Epithelial cell of alveolus of lung (primary cell): ENCODE measurements around the gene ZNF81. TPM values are rescaled to one million over a fixed set of nuclear protein-coding genes. Genes with fewer than 3 reads are reported as not detected.

Experiments used
- total RNA-seq: library from RNA; depleted of rRNA; stranded (reverse); fragments of >200 nt; gene quantifications from 2 replicates; pipeline ENCODE4 v1.2.1, GENCODE V29; 2015

ZNF81 gene
- 4.0 and 5.0 TPM in 2 replicates for total RNA-seq

GRCh38 chrX:47836164-47837072 lies at the start of gene ZNF81:
Gene ZNF81, plus strand, starts transcription at chrX:47836902. Its CDS starts 9,366 bp downstream, at chrX:47846268.

Other genes with a start within 250 kb of the ZNF81 start
- 0.80 and 3.5 TPM in 2 replicates for gene SYN1, start 217.0 kb upstream of the ZNF81 start, total RNA-seq
- gene CFP, start 207.0 kb upstream of the ZNF81 start, total RNA-seq = 0.39 and 0.56 TPM in 2 replicates
- 41.1 and 55.3 TPM in 2 replicates for gene ELK1, start 186.3 kb upstream of the ZNF81 start, total RNA-seq
- 103 and 164 TPM in 2 replicates for gene UXT, start 177.7 kb upstream of the ZNF81 start, total RNA-seq
- 1.6 and 4.8 TPM in 2 replicates for gene ZNF182, start 167.1 kb downstream of the ZNF81 start, total RNA-seq
- not detected in 2 replicates for gene SPACA5, start 170.1 kb downstream of the ZNF81 start, total RNA-seq
- 0.78 and 2.5 TPM in 2 replicates for gene ZNF630, start 234.7 kb downstream of the ZNF81 start, total RNA-seq